H1 (cell line): ENCODE measurements around the gene SOD2. TPM values are rescaled to one million over a fixed set of nuclear protein-coding genes. Genes with fewer than 3 reads are reported as not detected.

ENCODE experiments used
- CTCF ChIA-PET: fragments of 300-600 bp; sonication (Branson Sonifier 250); formaldehyde crosslinking; loops from one replicate; lab custom pipeline; 2021; ENCODE audit not compliant: partially characterized antibody; lab: Charles Lee
- POLR2A ChIA-PET: fragments of 300-600 bp; sonication (Branson Sonifier 250); formaldehyde crosslinking; loops from one replicate; lab custom pipeline; 2021; ENCODE audit warnings: inconsistent platforms; ENCODE audit not compliant: partially characterized antibody; lab: Charles Lee
- DNase-seq, 2 experiments: peaks; one replicate each; pipeline versions ENCODE4 v3.0.0 to v3.0.0-alpha.2; 2010 to 2022; ENCODE audit warnings: low spot score in 2 of 2, low read depth in 1 of 2, mixed read lengths in 1 of 2
- FAIRE-seq: peaks from 2 replicates; lab custom pipeline; 2011; peaks lifted over from hg19 to GRCh38; lab: Jason Lieb, UNC
- H2AFZ ChIP-seq: 2 replicates; pipeline ENCODE4 v1.8.1; 2012; ENCODE audit warnings: low read length, inconsistent platforms
- H2AK5ac ChIP-seq: 2 replicates; pipeline ENCODE4 v1.6.1; 2013; ENCODE audit warnings: low read depth, low read length
- H2BK120ac ChIP-seq: replicated peaks from 2 replicates; pipeline ENCODE3; 2013; ENCODE audit warnings: low read depth, low read length, inconsistent platforms
- H2BK12ac ChIP-seq: 2 replicates; pipeline ENCODE4 v1.6.1; 2013; ENCODE audit warnings: low read depth, low read length
- H2BK15ac ChIP-seq: 2 replicates; pipeline ENCODE4 v1.6.1; 2013; ENCODE audit warnings: low read length
- H2BK20ac ChIP-seq: 2 replicates; pipeline ENCODE4 v1.6.1; 2013; ENCODE audit warnings: low read length
- H2BK5ac ChIP-seq: 2 replicates; pipeline ENCODE4 v1.6.1; 2013; ENCODE audit warnings: low read depth, low read length
- H3K14ac ChIP-seq: 2 replicates; pipeline ENCODE4 v1.6.1; 2013; ENCODE audit warnings: inconsistent platforms; ENCODE audit not compliant: insufficient read length
- H3K18ac ChIP-seq: 2 replicates; pipeline ENCODE4 v1.6.1; 2013; ENCODE audit warnings: low read length; ENCODE audit errors: extremely low read depth
- H3K23ac ChIP-seq: 2 replicates; pipeline ENCODE4 v1.6.1; 2013; ENCODE audit warnings: inconsistent platforms; ENCODE audit not compliant: insufficient read length
- H3K23me2 ChIP-seq: 2 replicates; pipeline ENCODE4 v1.6.1; 2013; ENCODE audit warnings: low read depth, low read length
- H3K27ac ChIP-seq: 2 replicates; pipeline ENCODE4 v1.6.1; 2011; ENCODE audit warnings: low read depth, low read length, inconsistent platforms
- H3K27me3 ChIP-seq, 4 experiments: replicated peaks in 1 of 4; 1 replicate in 1 of 4; 2 replicates in 3 of 4; pipeline versions ENCODE4 v1.6.1 to v1.8.1; 2011 to 2013; ENCODE audit warnings: low read length in 3 of 4, mild to moderate bottlenecking in 3 of 4, inconsistent platforms in 2 of 4, mixed read lengths in 2 of 4, moderate library complexity in 1 of 4; ENCODE audit not compliant: control insufficient read depth in 3 of 4, insufficient read depth in 3 of 4; ENCODE audit errors: extremely low read depth in 1 of 4
- H3K36me3 ChIP-seq, 4 experiments: 2 replicates each; pipeline versions ENCODE4 v1.6.1 to v1.8.1; 2011 to 2013; ENCODE audit warnings: mild to moderate bottlenecking in 4 of 4, low read length in 3 of 4, moderate library complexity in 2 of 4, control low read depth in 1 of 4, inconsistent platforms in 1 of 4; ENCODE audit not compliant: insufficient read depth in 4 of 4, control insufficient read depth in 2 of 4
- H3K4ac ChIP-seq: replicated peaks from 2 replicates; pipeline ENCODE3; 2013; ENCODE audit warnings: low read length, low read depth, mixed read lengths, inconsistent platforms; ENCODE audit not compliant: insufficient read length
- H3K4me1 ChIP-seq, 4 experiments: replicated peaks in 1 of 4; 1 replicate in 1 of 4; 2 replicates in 3 of 4; pipeline versions ENCODE4 v1.6.1 to v1.8.1; 2011 to 2013; ENCODE audit warnings: low read length in 3 of 4, inconsistent platforms in 2 of 4, mixed read lengths in 1 of 4; ENCODE audit not compliant: insufficient read depth in 4 of 4, control insufficient read depth in 3 of 4
- H3K4me2 ChIP-seq, 2 experiments: 2 replicates each; pipeline versions ENCODE4 v1.6.1 to v1.8.1; 2011 to 2013; ENCODE audit warnings: low read depth in 2 of 2, low read length in 2 of 2, control low read depth in 1 of 2, inconsistent platforms in 1 of 2, mild to moderate bottlenecking in 1 of 2; ENCODE audit not compliant: insufficient read depth in 1 of 2
- H3K4me3 ChIP-seq, 4 experiments: fragments of 200-600, 300-600 bp in 1 of 4; sonication (generic), shearing (Covaris generic), sonication (Bioruptor Twin) in 1 of 4; 2 replicates each; pipeline versions ENCODE4 v1.5.1 to v1.8.1; 2011 to 2016; ENCODE audit warnings: low read length in 4 of 4, low read depth in 3 of 4, control low read depth in 2 of 4, inconsistent platforms in 2 of 4, mild to moderate bottlenecking in 2 of 4, mixed read lengths in 1 of 4, moderate library complexity in 1 of 4; ENCODE audit not compliant: insufficient read depth in 2 of 4; ENCODE audit errors: extremely low read depth in 1 of 4
- H3K56ac ChIP-seq: replicated peaks from 2 replicates; pipeline ENCODE3; 2013; ENCODE audit warnings: low read depth, mild to moderate bottlenecking, mixed read lengths, low read length, inconsistent platforms; ENCODE audit not compliant: insufficient read length
- H3K79me1 ChIP-seq: 2 replicates; pipeline ENCODE4 v1.6.1; 2013; ENCODE audit warnings: low read depth, low read length, control low read depth
- H3K79me2 ChIP-seq, 2 experiments: 2 replicates each; pipeline versions ENCODE4 v1.6.1 to v1.8.1; 2012 to 2013; ENCODE audit warnings: low read length in 2 of 2, mild to moderate bottlenecking in 2 of 2, inconsistent platforms in 1 of 2; ENCODE audit not compliant: insufficient read depth in 2 of 2, control insufficient read depth in 1 of 2
- H3K9ac ChIP-seq, 4 experiments: replicated peaks in 1 of 4; 1 replicate in 1 of 4; 2 replicates in 3 of 4; pipeline versions ENCODE4 v1.6.1 to v1.8.1; 2011 to 2013; ENCODE audit warnings: low read depth in 3 of 4, low read length in 3 of 4, control low read depth in 2 of 4, mild to moderate bottlenecking in 2 of 4, moderate library complexity in 2 of 4, inconsistent platforms in 1 of 4; ENCODE audit errors: extremely low read depth in 1 of 4
- H3K9me3 ChIP-seq, 2 experiments: 2 replicates each; pipeline versions ENCODE4 v1.6.1 to v1.8.1; 2012 to 2013; ENCODE audit warnings: mild to moderate bottlenecking in 2 of 2, moderate library complexity in 2 of 2, control low read depth in 1 of 2, inconsistent platforms in 1 of 2, low read depth in 1 of 2, low read length in 1 of 2, mixed read lengths in 1 of 2; ENCODE audit not compliant: insufficient read depth in 2 of 2
- H4K20me1 ChIP-seq, 2 experiments: replicated peaks in 1 of 2; 2 replicates each; pipeline versions ENCODE3 to v1.8.1; 2011 to 2013; ENCODE audit warnings: inconsistent platforms in 2 of 2, low read length in 2 of 2, mild to moderate bottlenecking in 1 of 2; ENCODE audit not compliant: insufficient read depth in 2 of 2, control insufficient read depth in 1 of 2
- H4K5ac ChIP-seq: 2 replicates; pipeline ENCODE4 v1.6.1; 2013; ENCODE audit warnings: low read length, low read depth, mixed read lengths, inconsistent platforms; ENCODE audit not compliant: insufficient read length
- H4K8ac ChIP-seq: 2 replicates; pipeline ENCODE4 v1.8.0; 2013; ENCODE audit warnings: mild to moderate bottlenecking, moderate library complexity, low read length, inconsistent platforms; ENCODE audit not compliant: insufficient read depth; ENCODE audit errors: extremely low read depth
- H4K91ac ChIP-seq: replicated peaks from 2 replicates; pipeline ENCODE3; 2013; ENCODE audit warnings: low read length, mixed read lengths, inconsistent platforms; ENCODE audit not compliant: insufficient read length
- ATF2 ChIP-seq: IDR thresholded peaks from 2 replicates; pipeline ENCODE4 v1.6.1; 2012; ENCODE audit warnings: low read length, inconsistent platforms
- PHF8 ChIP-seq: fragments of 200-600 bp; sonication (generic); conservative IDR thresholded peaks from 2 replicates; pipeline ENCODE4 v1.7.1; 2012; ENCODE audit warnings: low read depth, mild to moderate bottlenecking, inconsistent platforms, low read length, moderate library complexity
- WGBS, 2 experiments: shearing (Covaris generic) in 1 of 2; methylation state at CpG; one replicate each; pipeline versions ENCODE4 v1.1.6 to v1.1.7; 2013 to 2015; ENCODE audit warnings: low lambda C conversion rate in 2 of 2, mixed read lengths in 2 of 2, inconsistent platforms in 1 of 2, low coverage in 1 of 2, missing lambda C conversion rate in 1 of 2; ENCODE audit not compliant: insufficient replicate concordance in 2 of 2, insufficient coverage in 1 of 2, insufficient read length in 1 of 2; ENCODE audit errors: extremely low coverage in 1 of 2, missing lambda C conversion rate in 1 of 2; 5-methylcytosine and 5-hydroxymethylcytosine counted together
- polyA plus RNA-seq, 7 experiments: library from polyadenylated mRNA; depleted of rRNA in 3 of 7; stranded (reverse) in 5 of 7; unstranded in 2 of 7; fragments of >200 nt in 5 of 7; fragments of 200-250 nt in 2 of 7; gene quantifications; 1 replicate in 5 of 7; 2 replicates in 1 of 7; 4 replicates in 1 of 7; pipeline versions ENCODE4 v1.2.1 to v1.2.3, GENCODE V29; 2011 to 2013; ENCODE audit warnings: missing spikeins in 2 of 7, mixed read lengths in 2 of 7
- total RNA-seq: library from RNA; stranded (reverse); fragmentation: NEBNext Ultra II Directional; extraction: Animal tissue kit (Norgen Biotek cat#: 25700); gene quantifications from 2 replicates; pipeline ENCODE4 v1.2.1, GENCODE V29; 2021

SOD2 gene
- total and polyA plus RNA-seq, 2 of the 8 experiments (the other 6 are each of a cell fraction or from before 2014, with no cell fraction given) = 31.1 to 88.7 TPM

- Histone ChIP-seq H3K56ac (no peak overlapping the region), H3K27ac (peak overlapping the region; percentile 95; the same call in 1 of the 2 replicates), H3K14ac (no peak overlapping the region), H4K91ac (no peak overlapping the region), H3K79me2 (peaks cover 2 to 23% of the 10 kb centered on the region in 2 experiments; a peak in 3 of 4 replicates), H3K4ac (no peak overlapping the region), H3K23ac (no peak overlapping the region), H3K36me3 (peaks cover 0 to 3% (median under 1%) of the 10 kb centered on the region in 4 experiments; a peak in 2 of 8 replicates), H2BK15ac (0 out of 2 replicates have a peak overlapping the region, but pooled peaks have one; percentile 53), H2BK5ac (peak overlapping the region; percentile 60; the same call in 1 of the 2 replicates), H3K4me2 (peak overlapping the region; percentile 90 to 96), H2BK12ac (0 out of 2 replicates have a peak overlapping the region, but pooled peaks have one; percentile 84), H2AFZ (peak overlapping the region; percentile 8), H4K5ac (no peak overlapping the region), H3K23me2 (peaks cover 14% of the 10 kb centered on the region), H3K18ac (peak overlapping the region; percentile 87; the same call in 1 of the 2 replicates), H3K9ac (peak overlapping the region in 3 of 4 experiments; percentile 35 to 87 (median 76); a peak in 5 of 7 replicates), H3K79me1 (peaks cover 5% of the 10 kb centered on the region), H2BK20ac (no peak overlapping the region), H2BK120ac (no peak overlapping the region), H3K4me1 (peaks cover 3 to 15% (median 8%) of the 10 kb centered on the region in 4 experiments), H4K20me1 (peaks cover 4 to 8% of the 10 kb centered on the region in 2 experiments), H3K9me3 (no peaks in the 10 kb centered on the region), H3K27me3 (no peaks in the 10 kb centered on the region), H2AK5ac (no peak overlapping the region), H3K4me3 (peak overlapping the region; percentile 51 to 99 (median 88)), H4K8ac (no peak overlapping the region)
- no peak for DNase-seq
- no peak for TF ChIP-seq ATF2
- TF ChIP-seq PHF8 = 0 out of 2 replicates have a peak, but pooled peaks have one; percentile 2
- 50% methylated on average over 14 of the region's 14 CpGs; no CpG with 5 or more reads in 1 of the 2 experiments for WGBS, 2 experiments
- CTCF ChIA-PET = interaction anchor here (1.1 to 1.5 kb wide), 2 partner anchors 7 to 26 kb away, joined by 4 to 5 read pairs; no protein-coding TSS in a partner anchor
- no peak for FAIRE-seq
- POLR2A ChIA-PET = interaction anchor here (0.6 to 4.5 kb wide), 13 partner anchors 8 to 97 kb away, joined by 3 to 32 read pairs (median 6); partner anchors contain the start of genes ACAT2, MRPL18, TCP1 and WTAP
These were observed 979 bp upstream of the SOD2 start for GRCh38 chr6:159693894-159694545.
